ENCODE measurements around the gene NBAS.
"Not testable (repeated sequence)": the region's sequence is repeated elsewhere in the genome, so short reads cannot be mapped to it uniquely, and the experiment has no call there.

Gene NBAS

GRCh38 chr2:15250946-15251345 lies 310.2 kb downstream of the NBAS start:
- DNase-seq = not testable (repeated sequence)

GRCh38 chr2:15246870-15247269 lies 314.3 kb downstream of the NBAS start:
- no peak for DNase-seq

GRCh38 chr2:15243762-15244161 lies 317.4 kb downstream of the NBAS start:
- DNase-seq = no peak

DNA sequence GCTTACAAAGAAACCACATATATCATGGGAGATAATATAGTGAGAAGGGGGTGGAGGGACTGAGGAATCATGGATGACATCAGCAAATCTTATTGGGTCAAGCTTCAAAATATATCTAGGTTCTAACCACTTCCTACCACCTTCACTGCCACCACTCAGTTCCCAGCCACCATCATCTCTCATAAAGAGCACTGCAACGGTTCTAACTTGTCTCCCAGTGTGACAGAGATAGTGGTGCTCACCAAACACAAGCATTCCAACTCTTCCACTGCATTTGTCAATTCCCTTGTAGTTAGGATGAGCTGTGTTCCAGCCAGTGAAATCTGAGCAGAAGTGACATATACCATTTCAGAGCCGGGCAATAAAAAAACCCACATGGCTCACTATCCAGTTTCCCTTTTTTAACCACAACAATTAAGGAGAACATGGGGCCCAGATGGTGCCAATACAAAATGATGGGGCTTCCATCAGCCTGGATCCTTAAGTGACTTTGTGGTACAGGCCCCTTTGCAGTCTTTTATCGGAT lies 318.1 kb downstream of the NBAS start:
- DNase-seq = no peak

GRCh38 chr2:15241929-15242328 lies 319.2 kb downstream of the NBAS start:
- no peak for DNase-seq

- DNase-seq = no peak
These were observed 319.9 kb downstream of the NBAS start for GRCh38 chr2:15241201-15241600.

DNA sequence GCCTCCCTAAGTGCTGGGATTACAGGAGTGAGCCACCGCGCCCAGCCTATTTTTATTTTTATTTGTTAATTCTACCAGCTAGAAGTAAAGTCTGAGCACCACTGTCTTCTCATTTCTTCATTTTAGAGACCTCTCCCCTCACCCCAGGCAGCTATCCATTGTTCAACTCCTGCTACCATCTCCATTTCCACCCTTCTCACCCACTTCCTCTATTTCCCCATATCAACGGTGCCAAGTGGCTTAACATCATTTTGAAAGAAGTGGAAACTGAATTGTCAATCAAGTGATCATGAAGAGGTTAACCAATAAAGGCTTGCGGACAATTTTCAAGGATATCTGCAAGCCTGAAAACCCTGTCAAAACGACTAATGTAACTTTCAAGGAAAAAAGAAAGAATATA lies 323.1 kb downstream of the NBAS start:
- no peak for DNase-seq

DNA sequence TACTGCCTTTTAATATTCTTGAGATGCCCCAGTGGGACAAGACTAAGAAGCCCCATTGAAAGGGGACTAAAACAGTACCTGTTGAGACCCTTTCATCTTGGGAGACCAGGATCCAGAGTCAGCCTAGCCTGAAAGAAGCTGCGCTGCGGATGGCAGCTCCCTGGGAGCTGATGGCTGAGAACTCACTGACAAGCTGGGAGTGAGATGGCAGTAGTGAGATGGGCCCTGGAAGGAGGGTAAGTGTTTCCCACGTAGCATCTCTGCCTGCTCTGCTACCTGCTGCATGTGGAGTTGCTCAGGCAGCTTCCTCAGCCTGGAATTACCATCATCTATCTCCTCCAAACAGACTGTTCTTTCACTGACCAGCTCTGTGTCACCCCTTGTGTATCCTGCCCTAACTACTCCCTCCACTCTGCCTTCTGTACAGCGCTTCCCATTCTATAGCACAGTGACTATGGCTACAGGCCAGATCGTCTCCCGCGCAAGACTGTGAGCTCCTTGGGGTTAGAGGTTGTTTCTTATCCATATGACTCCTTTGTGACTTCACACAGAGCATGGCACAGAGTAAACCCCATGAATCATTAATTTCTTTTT lies 330.4 kb downstream of the NBAS start:
- no peak for DNase-seq

DNA sequence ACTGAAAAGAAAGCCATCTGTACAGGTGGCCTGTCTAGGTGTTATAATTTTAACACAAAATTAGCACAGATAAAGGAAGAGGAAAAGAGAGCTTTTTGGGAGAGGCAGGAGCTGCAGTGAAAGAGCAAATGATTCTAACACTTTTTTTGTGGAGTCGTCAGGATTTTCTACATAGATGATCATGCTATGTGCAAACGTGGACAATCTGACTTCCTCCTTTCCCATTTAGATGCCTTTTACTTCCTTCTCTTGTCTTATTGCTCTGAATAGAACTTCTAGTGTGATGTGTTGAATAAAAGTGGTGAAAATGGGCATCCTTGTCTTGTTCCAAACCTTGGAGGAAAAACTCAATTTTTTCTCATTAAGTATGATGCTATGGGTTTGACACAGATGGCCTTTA lies 334.5 kb downstream of the NBAS start:
- no peak for DNase-seq

GRCh38 chr2:15225131-15225530 lies 336.0 kb downstream of the NBAS start:
- no peak for DNase-seq

GRCh38 chr2:15224641-15225040 lies 336.5 kb downstream of the NBAS start:
- DNase-seq = no peak

GRCh38 chr2:15223887-15224286 lies 337.2 kb downstream of the NBAS start:
- DNase-seq = no peak

GRCh38 chr2:15222856-15223255 lies 338.3 kb downstream of the NBAS start:
- DNase-seq = no peak

DNA sequence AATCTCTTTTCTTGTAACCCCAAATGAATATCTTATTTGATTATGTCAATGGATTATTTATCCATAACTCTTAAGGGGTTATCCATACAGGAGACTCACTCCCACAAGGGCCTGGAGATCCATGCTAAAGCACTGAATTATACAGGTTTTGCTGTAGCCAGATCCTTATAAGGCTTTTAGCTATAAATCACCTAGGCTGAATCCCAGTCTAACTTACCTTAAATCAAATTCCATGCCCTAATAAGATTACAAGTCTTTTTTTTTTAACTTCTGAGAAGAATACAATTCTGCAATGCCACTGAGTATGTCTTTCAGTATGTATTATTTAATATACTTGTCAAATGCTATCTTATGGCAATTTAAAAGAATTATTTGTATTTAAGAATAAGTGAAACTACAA lies 340.5 kb downstream of the NBAS start:
- no peak for DNase-seq

DNA sequence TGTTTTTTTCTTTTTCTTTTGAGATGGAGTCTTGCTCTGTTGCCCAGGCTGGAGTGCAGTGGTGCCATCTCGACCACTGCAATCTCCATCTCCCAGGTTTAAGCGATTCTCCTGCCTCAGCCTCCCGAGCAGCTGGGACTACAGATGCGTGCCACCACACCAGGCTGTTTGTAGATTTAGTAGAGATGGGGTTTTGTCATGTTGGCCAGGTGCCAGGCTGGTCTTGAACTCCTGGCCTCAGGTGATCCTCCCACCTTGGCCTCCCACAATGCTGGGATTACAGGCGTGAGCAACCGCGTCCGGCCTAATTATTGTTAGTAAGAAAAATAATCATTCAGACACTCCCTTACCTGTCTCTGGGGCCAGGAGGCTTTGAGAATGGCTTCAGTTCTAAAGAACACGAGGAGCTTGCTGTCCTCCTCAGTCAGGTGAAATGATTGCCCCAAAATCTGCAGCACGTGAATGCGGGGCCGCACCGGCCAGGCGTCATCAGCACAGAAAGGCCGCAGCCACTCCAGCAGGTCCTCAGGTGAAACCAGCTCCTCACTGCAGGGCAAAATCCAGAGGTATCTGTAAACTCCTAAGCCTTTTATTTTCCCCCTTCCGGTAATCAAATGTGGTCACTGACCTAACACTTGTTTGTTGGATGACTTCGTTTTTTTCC lies 342.6 kb downstream of the NBAS start:
- no peak for DNase-seq

DNA sequence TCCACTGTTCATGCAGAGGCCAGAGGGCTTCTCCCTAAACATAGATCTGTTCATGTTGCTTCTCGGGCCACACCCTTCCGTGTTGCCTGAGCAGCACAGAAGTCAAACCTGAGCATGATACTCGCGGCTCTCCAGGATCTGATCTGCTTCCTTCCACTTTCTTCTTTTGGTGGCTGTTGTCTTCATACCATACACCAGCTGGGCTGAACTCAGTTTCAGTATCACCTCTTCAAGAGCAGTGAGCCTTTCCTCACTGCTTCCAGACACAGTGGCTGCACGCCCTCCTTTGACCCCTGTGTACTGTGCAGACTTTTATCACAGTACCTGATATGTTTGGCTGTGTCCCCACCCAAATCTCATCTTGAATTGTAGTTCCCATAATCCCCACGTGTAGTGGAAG lies 348.9 kb downstream of the NBAS start:
- no peak for DNase-seq

DNA sequence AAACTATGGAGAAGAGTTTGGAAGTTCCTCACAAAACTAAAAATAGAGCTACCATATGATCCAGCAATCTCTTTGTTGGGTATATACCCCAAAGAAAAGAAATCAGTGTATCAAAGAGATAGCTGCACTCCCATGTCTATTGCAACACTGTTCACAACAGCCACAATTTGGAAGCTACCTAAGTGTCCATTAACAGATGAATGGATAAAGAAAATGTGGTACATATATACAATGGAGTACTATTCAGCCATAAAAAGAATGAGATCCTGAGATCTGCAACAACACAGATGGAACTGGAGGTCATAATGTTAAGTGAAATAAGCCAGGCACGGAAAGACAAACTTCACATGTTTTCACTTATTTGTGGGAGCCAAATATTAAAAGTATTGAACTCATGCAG lies 350.6 kb downstream of the NBAS start:
- DNase-seq = not testable (repeated sequence)

- no peak for DNase-seq
These were observed 354.7 kb downstream of the NBAS start for GRCh38 chr2:15206419-15206818.

DNA sequence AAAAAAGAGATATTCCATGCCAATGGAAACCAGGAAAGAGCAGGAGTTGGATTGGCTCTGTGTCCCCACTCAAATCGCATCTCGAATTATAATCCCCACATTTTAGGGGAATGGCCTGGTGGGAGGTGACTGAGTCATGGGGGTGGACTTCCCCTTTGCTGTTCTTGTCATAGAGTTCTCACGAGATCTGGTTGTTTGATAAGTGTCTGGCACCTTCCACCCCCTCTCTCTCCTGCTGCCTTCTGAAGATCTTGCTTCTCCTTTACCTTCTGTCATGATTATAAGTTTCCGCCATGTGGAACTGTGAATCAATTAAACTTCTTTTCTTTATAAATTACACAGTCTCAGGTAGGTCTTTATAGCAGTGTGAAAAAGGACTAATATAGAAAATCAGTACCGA lies 355.6 kb downstream of the NBAS start:
- DNase-seq = no peak

DNA sequence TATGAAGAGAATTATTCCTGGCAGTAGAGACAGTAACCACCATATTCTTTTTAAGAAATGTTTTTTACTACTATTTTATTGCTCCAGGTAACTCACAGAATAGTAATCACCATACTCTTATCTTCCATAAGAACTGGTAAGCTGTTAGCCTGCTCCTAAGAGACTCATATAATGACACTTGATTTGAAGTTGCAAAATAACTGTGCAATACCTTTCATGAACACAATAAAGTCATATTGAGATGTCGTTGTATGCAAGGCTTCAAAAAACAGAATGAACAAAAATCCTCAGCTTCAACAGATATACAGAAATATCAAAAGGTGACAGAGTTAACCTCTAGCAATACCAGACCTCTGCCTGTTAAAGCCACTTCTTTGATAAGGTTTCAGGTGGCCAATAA lies 360.1 kb downstream of the NBAS start:
- no peak for DNase-seq

DNA sequence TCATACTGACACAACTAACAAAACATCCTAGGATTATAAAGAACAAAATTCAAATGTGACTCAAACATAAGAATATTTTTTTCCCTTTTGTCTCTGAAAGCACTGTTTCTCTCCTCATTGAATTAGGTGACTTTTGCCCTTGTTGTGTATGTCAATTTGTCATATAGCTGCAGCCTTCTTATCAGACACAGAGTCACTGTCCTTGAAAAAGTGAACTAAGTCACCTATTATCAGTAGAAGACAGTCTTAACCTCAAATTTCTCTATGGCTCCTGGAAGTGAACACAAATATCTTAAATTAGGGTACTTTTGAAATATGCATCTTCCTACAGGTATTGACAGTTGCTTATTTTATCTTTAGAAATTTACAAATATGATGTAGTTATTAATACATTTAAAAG lies 360.6 kb downstream of the NBAS start:
- no peak for DNase-seq

DNA sequence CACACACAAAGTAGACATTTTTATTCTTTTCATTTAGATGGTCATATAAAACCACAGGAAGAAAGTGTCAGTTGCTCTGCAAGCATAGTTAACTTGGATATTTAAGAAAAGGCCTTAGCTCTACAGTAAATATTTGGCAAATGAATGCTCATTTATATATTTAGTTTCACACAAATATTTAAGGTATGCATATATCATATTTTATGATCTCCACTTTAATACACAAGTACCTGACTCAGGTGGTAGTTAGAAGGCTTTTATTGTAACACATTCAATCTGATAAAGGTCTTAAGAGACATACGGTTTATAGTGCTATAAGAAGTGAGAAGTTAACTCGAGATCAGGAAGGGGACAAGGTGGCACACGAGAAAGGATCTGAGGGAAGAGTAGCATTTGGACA lies 363.1 kb downstream of the NBAS start:
- DNase-seq = no peak

DNA sequence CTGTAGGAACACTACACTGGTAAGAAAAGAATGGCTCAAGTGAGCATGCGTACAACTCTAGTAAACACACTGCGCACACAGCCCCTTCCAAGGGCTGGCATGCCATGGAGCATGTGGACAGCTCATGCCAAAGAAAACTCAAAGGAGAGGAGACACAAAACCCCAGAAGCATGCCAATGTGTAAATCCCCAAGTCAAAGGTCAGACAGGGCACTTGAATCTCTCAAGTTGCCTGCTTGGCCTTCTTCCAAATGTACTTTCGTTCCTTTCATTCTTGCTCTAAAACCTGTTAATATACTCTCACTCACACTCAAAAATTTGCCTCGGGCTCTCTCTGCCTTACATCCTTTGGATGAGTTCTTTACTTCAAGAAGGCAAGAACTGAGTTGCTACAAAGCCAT lies 365.3 kb downstream of the NBAS start:
- no peak for DNase-seq

DNA sequence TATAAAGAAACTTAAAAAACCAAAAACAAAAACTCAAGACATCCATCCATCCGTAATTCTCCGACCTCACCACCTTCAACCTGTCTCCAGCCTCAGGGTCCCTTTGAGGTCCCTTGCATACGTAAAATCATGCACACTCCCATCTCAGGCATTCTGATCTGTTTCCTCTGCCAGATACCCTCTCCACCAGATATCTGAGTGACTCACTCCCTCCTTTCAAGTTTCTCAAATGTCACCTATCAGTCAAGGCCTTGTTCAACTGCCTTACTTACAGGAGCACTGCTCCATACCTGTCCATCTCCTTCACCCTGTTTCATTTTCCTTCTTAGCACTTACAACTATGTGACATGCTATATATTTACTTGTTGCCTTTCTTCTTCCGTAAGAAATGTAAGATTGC lies 369.3 kb downstream of the NBAS start:
- no peak for DNase-seq

GRCh38 chr2:15189216-15189615 lies 371.9 kb downstream of the NBAS start:
- DNase-seq = no peak

Measured in left hindlimb (tissue), 1 donor.